T-helper 1 cell treated with Interleukin-12 subunit alpha and Interleukin-12 subunit beta and Interleukin-4 antibody, amounts not matched to agents 30 ng/mL and 1 ng/mL, for 36 hours (primary cell): Measurements from ENCODE around the gene IL10RA. TPM values are rescaled to one million over a fixed set of nuclear protein-coding genes. Genes with fewer than 3 reads are reported as not detected.

Experiments used
- intact Hi-C: fragments of 100-400 bp; cut with micrococcal nuclease; formaldehyde crosslinking; loops from one replicate; pipeline ENCODE4 v1.15.1; 2024
- total RNA-seq: library from RNA; stranded (reverse); gene quantifications from 2 replicates; pipeline ENCODE4 v1.2.3, GENCODE V29; 2022

The IL10RA gene
- total RNA-seq = 280 and 285 TPM in 2 replicates

DNA sequence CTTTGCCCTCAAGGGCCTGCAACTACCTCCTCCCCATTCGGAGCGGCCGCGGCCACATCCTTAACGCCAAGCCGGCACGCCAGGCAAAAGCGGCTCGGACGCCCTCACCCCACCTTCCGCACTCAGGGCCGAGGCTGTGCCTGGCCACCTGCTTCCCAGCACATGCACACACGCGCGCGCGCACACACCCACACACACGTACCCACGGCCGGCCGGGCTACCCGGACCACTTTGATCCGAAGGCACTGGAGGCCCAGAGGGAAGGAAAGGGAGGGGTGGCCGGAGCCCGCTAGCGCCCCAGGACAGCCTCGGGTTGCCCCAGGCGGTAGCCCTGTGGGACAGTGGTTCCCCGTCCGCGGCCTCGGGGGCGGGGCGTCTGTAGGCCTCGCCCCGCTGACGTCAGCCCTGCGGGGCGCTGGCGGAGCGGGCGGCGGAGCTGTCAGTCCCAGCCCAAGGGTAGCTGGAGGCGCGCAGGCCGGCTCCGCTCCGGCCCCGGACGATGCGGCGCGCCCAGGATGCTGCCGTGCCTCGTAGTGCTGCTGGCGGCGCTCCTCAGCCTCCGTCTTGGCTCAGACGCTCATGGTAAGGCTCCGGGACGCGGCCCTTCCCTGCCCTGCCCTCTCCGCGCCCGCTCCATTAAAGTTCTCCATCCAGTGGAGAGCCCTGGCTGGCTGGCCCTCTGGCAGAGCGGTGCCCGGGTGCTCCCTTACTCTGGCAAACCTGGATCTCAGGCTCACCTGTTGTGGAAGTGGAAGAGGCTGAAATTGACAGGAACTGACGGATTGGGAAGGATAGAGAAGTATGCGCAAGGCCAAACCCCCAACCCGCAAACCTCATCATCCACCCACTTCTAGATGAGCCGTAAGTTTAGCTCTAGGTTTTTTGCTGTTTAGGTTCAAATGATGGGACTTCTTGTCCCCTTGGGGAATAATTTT, at the start of gene IL10RA:
Gene IL10RA, plus strand, starts transcription at position 442 of the 935 bp plus-strand sequence. Its CDS starts 74 bp downstream, at position 516.
- intact Hi-C loops = loop anchor here (1.0 to 5.0 kb wide), 8 partner anchors 10 to 807 kb away; partner anchors contain the start of gene JAML

DNA sequence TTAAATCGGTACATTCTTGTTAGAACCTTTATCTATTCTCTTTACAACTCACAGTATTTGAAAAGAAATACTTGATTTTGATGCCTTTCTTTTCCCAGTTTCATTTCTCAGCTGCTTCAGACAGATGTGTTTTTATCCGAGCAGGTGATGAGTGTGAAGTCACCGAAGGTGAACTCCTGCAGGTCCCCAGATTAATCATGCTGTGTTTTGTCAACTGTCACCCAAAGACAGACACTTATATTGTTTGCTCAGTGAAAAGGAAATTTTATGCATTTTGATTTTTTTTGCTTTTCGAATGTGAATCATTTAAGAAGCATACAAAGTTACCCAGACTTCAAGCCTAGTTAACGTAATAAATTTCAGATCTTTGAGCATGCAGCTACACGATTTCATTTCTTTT, 49.2 kb upstream of the IL10RA start:
- intact Hi-C loops = no loop called here

DNA sequence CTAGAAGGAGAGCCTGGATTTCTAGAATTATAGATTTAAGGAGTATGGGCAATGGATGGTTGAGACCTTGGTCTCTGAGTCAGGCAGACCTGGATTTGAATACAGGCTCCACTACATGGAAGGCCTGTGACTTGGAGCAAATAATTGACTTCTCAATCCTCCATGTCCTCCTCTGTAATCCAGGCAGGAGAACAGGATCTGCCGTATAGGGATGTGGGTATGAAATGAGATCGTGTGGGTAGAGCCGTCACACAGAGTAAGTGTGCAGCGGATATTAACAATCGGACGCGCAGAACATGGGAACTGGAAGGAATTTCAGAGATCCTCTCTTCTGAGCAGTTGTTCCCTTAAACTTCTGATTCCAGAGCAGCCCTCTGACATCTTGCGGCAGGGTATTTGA, 45.5 kb upstream of the IL10RA start:
- intact Hi-C loops = no loop called here

DNA sequence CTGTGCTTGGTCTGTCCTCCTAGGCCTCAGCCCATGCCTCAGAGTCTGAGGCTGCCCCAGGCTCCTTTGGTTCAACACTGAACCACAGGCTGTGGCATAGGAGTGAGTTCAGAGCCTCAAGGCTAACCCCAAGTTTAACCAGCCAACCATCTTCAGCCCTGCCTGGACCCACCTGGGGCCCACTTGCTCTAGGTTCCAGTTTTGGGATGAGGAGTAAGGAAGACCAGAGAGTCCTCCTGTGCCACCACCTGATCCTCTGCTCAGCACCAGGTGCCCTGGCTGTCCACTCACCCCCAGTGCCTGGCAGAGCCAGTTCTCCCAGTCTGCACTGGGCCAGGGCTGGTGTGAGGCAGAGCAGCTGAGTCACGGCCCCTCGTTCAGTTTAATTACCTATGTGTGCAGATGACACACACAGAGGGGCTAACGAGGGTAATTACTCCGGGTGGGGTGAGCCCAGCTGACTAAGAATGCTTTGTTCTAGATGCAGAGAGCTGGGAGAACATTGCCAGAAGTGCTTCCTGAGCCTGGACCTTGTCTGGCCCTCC, 45.0 kb upstream of the IL10RA start:
- intact Hi-C loops = no loop called here

DNA sequence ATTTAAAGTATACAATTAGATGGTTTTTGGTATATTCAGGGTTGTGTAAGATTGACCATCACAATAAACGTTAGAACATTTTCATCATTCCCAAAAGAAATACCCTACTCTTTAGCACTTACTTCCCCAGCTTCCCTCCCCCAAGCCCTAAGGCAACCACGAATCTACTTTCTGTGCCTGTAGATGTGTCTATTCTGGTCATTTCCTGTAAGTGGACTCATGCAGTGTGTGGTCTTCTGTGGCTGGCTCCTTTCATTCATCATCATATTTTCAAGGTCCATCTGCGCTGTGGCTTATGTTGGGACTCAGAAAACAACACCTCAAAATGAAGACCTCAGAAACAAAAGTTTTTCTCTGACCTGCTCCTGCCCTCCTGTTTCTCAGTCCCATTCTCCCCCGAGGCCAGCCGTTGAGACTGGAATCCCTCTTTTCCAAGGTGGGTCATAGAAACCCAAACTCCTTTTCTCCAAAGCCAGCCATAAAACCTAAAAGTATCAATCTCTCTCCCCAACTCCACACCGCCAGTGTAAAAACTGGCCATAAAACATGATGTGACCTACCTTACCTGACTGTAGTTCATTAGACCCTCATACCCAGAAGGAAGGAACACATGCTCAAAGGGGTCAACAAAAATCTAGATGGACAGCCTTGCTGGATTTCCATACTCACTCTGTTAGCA, 44.1 kb upstream of the IL10RA start:
- intact Hi-C loops = no loop called here

DNA sequence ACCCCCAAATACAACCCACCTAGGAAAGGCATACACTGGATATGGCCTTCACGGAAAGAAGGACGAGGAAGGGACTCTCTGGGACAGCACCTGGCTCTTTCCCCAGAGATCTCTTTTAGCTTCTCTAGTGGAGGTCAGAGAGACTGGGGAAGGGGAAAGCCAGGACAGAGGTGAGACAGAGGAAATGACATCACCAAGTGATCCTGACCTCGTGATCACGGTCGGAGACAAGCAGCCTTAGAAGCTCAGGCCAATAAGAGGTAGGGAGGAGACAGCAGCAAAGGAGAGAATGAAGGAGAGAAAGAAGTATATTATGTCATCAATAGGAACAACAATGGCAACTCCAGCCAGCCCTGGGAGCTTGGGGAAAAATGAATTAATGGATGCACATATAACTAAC, 41.6 kb upstream of the IL10RA start:
- intact Hi-C loops = no loop called here

DNA sequence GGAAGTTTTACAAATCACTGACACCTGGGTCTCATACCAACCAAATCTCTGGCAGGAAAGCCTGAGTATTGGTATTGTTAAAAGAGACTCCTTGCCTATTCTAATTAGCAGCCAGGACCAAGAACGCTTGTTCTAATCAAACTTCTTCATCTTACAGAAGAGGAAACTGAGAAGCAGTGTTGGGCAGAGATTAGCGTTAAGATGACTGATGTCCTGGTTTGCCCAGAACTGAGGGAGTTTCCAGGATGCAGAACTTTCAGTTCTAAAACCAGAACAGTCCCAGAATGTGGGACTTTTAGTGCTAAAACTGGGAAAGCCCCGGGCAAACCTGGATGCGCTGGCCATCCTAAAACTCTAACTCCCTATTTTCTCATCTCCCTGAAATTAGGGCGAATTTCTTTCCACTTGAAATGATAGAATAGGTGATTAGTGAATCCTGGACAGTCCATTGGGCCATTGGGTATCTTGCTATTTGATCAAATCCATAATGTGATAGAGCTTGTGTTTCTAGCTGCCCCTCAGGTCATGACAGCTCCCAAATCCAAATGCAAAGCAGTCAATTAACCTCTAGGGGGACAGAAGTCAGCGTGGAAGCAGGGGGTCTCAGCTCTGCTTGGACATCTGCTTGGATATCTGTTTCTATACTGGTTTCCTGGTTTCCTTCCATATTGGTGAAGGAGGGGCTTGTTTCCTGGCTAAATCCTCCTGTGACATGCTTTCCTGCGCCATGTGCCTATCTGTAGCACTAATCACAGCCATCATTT, 41.0 kb upstream of the IL10RA start:
- intact Hi-C loops = loop anchor here (5.0 kb wide), 1 partner anchor 713 kb away; the partner anchor contains the start of genes PCSK7 and RNF214

DNA sequence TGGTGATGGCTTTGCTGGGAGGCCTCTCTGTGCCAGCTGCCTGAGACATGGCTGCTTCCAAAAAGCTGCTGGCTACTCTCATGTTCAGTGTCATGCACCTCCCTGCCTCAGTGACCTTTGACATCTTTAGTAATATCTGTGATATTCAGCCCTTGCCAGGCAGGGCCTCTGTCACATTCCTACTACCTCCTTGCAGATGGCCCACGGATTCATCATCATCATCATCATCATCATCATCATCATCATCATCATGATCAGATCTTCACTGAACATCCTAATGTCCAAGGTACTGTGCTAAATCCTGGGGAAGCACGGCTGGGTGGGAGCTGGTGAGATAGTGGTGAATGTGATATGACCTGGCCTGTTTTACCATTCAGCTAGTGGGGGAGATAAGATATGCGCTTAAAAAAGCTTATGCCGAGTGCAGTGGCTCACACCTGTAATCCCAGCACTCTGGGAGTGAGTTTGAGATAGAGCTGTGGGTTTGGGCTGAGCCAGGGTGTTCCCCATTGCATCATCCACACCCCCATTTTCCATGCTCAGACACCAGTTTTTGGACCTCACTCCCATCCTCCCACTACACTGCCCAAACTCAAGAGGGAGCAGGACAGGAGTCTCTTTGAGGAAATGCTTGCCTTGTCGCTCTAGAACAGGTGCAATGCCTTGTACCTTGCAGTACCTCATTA, 39.9 kb upstream of the IL10RA start:
- intact Hi-C loops = loop anchor here (5.0 kb wide), 1 partner anchor 714 kb away; the partner anchor contains the start of genes PCSK7 and RNF214

DNA sequence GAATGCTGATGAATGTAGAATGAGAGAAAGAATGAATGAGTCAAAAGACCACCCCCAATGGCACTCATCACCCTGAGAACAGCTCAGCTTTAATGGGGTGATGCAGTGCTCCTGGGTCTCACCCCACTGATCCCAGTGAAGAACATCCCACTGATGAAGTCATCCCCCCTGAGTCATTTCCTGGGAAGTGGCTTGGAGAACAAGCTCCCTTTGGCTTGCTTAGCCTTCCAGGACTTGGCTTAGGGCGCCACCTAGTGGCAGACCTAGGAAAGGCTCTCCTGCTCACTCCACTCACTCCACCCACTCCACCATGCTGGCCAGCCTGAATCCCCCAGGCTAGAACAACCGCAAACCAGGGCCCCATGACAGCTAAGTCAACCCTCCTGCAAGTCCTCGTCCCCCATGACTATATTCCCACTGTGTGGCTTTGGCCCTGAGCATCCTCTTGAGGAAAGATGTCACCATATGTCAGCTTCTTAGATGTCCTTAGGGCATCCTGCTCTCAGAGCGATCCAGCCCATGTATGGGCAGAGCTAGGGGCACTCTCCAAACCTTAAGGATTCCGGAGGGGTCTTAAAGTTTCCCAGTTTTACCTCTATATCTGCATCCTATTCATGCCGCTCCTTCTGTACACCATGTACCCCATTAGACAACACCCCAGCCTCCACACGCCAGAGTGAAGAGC, 39.2 kb upstream of the IL10RA start:
- intact Hi-C loops = loop anchor here (1.0 to 5.0 kb wide), 4 partner anchors 103 to 715 kb away; partner anchors contain the start of genes PCSK7 and RNF214

DNA sequence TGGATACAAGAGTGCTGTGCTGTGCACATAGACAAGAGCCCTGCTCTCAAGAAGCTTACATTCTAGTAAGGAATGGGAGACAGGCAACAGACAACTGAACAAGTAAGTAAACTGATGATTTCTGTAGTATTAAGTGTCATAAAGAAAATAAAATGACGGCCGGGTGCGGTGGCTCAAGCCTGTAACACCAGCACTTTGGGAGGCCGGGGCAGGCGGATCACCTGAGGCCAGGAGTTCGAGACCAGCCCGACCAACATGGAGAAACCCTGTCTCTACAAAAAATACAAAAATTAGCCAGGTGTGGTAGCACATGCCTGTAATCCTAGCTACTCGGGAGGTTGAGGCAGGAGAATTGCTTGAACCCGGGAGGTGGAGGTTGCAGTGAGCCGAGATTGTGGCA, 38.4 kb upstream of the IL10RA start:
- intact Hi-C loops = loop anchor here (1.0 to 5.0 kb wide), 4 partner anchors 103 to 715 kb away; partner anchors contain the start of genes PCSK7 and RNF214

DNA sequence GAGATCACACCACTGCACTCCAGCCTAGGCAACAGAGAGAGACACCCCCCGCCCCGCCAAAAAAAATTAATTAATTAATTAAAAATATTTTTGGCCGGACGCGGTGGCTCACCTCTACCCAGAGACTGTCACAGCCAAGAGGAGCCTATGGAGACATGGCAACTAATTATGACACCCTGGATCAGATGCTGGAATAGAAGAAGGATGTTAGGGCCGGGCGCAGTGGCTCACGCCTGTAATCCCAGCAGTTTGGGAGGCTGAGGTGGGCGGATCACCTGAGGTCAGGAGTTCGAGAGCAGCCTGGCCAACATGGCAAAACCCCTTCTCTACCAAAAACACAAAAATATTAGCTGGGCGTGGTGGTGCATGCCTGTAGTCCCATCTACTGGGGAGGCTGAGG, 37.7 kb upstream of the IL10RA start:
- intact Hi-C loops = loop anchor here (5.0 kb wide), 1 partner anchor 716 kb away; the partner anchor contains the start of genes PCSK7 and RNF214

DNA sequence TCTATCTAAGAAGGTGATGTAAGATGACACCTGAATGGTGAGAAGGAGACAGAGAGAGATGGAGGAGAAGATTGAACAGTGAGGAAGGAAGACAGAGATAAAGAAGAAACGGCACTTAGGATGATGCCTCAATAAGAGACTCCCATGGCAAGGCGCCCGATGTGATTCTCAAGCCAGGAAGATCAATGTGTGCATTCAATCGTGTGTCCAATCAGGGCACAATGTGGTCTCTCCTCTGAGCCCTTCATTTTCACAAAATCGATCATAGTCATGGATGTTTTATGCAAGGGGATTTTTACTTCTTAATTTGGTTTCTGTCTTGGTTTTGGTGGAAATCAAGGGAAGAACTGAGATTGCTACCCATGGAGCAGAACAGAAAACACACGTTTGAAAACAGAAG, 37.1 kb upstream of the IL10RA start:
- intact Hi-C loops = loop anchor here (5.0 kb wide), 1 partner anchor 717 kb away; the partner anchor contains the start of genes PCSK7 and RNF214

DNA sequence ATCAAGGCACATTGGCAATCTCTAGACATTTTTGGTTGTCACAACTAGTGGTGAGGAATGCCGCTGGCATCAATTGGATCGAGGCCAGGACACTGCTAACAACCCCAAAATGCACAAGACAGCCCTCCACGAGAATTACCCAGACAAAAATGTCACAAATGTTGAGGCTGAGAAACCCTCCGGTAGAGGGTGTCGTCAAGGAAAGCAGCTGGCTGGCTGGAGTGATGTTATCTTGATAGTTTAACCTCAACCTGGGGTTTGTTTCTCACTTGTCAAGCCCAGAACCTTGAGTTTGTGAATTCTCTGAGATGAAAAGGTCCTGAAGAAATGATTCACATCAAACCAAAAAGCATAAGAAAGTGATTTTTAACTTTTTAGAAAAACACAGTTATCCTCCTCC, 35.9 kb upstream of the IL10RA start:
- intact Hi-C loops = loop anchor here (1.0 to 5.0 kb wide), 7 partner anchors 36 to 524 kb away; partner anchors contain the start of genes IL10RA and JAML

DNA sequence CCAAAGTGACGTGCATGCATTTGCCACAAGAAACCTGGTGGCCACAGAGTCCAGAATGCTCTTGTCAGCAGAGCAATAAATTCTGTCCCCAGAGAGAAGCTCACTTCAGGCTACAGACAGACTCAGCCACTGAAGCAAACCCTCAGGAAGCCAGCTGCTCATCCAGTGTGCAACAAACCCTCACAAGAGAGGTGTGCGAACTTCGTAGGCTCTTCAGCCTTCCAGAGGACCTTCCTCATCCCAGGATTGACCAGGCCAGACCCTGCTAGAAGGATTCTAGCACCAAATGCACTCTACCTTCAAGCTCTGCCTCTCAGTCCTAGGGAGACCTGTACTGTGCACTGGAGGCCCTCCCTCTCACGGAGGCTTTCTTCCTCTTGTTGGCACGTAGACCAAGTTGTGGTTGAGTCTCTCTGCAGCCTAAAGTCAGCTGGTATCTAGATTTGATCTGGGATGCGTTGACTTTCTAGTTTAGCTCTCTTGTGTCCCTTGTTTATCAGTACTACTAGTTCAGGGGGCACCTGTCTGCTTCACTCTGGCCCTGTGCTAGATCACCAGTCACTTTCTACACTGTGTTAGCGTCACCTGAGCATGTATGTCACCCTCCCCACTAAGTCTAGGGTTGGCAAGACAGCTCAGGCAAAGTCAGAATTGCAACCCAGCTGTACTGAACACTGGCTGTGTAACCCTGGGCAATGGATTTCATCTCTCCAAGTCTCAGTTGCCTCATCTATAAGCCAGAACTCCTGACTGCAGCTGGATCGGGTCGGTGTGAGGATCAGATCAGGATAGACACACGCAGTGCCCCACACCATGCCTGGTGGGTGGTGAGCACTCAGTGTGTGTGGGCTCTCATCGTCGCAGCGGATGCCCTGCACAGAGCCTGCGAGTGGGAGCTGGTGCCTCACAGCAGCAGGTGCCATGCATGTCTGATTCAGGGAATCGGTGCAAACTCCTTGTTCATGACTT, 34.9 kb upstream of the IL10RA start:
- intact Hi-C loops = loop anchor here (1.0 to 5.0 kb wide), 8 partner anchors 8 to 524 kb away; partner anchors contain the start of genes IL10RA and JAML

DNA sequence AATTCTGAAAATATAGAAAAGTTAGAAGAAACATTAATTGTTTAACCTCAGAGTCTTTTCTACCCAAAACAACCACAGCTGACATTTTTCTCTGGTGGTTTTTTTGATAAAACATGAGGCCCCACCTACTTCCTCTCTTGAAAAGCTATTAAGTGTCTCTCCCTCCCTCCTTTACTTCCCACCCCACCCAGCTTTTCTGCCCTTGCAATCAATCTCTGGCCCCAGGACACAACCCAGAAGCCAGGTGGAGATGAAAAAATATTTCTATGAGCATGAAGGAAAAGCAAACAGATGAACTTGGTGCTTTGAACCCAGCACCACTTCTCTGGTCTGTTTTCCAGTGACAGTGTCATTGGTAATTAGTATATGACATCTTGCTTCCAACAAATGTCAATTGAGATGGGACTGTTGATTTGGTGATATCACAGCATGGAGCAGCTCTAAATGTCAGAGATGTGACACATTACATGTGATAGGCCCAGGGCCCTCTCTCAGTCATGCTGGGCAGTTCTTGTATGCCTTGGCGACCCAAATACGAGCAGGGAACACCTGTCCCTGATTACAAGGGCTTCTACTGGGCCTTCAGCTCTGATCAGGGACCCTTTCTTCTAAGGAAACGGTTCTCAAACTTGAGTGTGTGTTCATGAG, 33.0 kb upstream of the IL10RA start:
- intact Hi-C loops = loop anchor here (1.0 to 5.0 kb wide), 2 partner anchors 17 to 274 kb away; partner anchors contain the start of gene JAML

DNA sequence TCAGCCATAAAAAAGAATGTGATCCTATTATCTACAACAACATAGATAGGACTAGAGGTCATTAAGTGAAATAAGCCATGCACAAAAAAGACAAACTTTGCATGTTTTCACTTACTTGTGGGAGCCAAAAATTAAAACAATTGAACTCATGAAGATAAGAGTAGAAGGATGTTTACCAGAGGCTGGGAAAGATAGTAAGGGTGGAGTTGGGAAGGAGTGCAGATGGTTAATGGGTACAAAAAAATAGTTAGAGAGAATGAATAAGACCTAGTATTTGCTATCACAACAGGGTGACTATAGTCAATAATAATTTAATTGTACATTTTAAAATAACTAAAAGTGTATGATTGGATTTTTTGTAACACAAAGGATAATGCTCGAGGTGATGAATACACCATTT, 27.2 kb upstream of the IL10RA start:
- intact Hi-C loops = loop anchor here (1.0 kb wide), 1 partner anchor 8 kb away; no protein-coding TSS in a partner anchor

DNA sequence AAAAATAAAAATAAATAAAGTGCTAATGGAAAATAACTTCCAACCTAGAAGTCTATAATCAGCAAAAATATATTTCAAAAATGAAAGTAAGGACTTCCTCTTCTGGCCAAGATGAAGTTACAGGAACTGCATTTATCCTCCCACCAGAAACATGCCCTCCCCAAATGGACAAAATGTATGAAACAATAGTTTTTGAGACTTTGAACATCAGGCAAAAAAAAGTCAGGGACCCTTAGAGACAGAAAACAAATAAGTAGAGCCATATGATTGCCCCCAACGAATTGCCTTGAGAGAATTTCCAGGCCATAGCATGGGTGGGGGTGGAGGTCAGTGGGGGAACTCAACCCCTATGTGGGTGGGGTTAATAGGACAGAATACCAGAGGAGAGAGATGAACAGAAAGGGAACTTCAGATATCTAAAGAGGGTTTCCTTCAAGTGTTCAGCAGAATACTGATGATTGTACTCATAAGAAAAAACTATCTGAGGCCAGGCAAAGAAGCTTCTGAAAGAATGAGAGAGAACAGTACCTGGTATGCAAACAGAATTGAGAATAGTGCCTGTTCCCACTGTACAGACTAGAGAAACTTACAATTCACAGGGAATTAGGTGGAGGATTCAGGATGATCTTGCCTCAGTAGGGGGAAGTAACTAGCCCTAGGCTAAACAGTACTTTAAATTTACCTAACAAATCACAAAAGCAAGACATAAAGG, 26.6 kb upstream of the IL10RA start:
- intact Hi-C loops = loop anchor here (1.0 kb wide), 2 partner anchors 8 to 11 kb away; no protein-coding TSS in a partner anchor
